C4-2B (cell line): ENCODE data around the gene TIGD6.

Source experiments
- H3K27ac ChIP-seq: fragments of 450-650 bp; 2 replicates; pipeline ENCODE4 v1.5.1; 2017
- ZFX ChIP-seq: fragments of 450-650 bp; IDR thresholded peaks from 2 replicates; pipeline ENCODE4 v1.6.1; 2017
- TF ChIP-seq, protein P1 (sequence below): fragments of 450-650 bp; conservative IDR thresholded peaks from 2 replicates; pipeline ENCODE4 v1.5.1; 2017; ENCODE audit warnings: mild to moderate bottlenecking

Gene TIGD6

DNA sequence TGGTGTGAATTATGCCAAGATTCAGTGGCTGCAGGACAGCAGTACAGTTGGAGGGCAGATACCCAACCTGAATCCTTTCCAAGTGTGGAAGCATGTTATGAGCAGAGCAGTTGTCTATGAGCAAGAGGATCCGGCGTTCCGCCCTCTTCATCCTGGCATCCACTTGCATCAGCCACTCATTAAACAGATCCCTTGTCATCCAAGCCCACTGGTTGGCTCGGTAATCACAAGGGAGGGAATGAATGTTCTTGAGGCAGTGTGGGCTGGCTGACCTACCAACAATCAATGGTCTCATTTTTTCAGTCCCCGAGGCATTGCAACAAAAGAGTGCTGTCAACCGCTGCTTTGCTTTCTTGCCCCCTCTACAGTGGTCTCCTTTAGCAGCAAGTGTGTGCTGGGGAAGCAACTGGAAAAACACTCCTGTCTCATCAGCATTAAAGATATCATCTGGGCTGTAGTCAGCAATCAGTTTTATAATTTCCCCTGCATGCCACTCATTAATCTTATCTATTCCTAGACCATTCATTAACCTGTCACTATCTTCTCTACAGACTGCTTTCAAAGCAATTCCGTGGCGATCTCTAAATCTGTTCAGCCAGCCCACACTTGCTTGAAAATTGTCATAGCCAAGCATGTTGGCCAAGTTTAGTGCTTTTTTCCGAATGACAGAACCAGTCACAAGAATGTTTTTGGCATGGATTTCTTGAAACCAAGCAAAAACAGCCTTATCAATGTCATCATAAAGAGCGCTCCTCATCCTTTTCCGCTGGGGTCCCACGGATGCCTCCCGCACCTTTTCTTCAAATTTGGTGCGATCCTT is 4.9 kb downstream of the TIGD6 start:
- no peak for TF ChIP-seq ZFX
- TF ChIP-seq, protein P1, sequence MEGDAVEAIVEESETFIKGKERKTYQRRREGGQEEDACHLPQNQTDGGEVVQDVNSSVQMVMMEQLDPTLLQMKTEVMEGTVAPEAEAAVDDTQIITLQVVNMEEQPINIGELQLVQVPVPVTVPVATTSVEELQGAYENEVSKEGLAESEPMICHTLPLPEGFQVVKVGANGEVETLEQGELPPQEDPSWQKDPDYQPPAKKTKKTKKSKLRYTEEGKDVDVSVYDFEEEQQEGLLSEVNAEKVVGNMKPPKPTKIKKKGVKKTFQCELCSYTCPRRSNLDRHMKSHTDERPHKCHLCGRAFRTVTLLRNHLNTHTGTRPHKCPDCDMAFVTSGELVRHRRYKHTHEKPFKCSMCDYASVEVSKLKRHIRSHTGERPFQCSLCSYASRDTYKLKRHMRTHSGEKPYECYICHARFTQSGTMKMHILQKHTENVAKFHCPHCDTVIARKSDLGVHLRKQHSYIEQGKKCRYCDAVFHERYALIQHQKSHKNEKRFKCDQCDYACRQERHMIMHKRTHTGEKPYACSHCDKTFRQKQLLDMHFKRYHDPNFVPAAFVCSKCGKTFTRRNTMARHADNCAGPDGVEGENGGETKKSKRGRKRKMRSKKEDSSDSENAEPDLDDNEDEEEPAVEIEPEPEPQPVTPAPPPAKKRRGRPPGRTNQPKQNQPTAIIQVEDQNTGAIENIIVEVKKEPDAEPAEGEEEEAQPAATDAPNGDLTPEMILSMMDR = no peak
- H3K27ac ChIP-seq = peak overlapping the region; percentile 96

DNA sequence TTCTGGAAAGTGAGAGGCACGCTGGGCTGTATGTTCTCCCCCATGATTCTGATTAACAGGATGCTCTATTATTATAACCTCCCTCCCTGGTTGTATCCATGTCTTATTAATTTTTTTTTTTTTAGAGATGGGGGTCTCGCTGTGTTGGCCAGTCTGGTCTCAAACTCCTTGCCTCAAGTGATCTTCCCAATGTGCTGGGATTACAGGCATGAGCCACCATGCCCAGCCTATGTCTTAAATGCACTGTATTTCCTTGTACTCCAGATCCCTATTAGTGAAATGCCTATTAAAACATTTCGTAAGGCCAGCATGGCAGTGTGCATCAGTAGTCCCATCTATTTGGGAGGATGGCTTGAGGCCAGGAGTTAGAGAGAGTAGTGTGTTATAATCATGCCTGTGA is 7.0 kb downstream of the TIGD6 start:
- no peak overlapping the region for H3K27ac ChIP-seq
- no peak for TF ChIP-seq ZFX
- TF ChIP-seq, protein P1 = no peak

DNA sequence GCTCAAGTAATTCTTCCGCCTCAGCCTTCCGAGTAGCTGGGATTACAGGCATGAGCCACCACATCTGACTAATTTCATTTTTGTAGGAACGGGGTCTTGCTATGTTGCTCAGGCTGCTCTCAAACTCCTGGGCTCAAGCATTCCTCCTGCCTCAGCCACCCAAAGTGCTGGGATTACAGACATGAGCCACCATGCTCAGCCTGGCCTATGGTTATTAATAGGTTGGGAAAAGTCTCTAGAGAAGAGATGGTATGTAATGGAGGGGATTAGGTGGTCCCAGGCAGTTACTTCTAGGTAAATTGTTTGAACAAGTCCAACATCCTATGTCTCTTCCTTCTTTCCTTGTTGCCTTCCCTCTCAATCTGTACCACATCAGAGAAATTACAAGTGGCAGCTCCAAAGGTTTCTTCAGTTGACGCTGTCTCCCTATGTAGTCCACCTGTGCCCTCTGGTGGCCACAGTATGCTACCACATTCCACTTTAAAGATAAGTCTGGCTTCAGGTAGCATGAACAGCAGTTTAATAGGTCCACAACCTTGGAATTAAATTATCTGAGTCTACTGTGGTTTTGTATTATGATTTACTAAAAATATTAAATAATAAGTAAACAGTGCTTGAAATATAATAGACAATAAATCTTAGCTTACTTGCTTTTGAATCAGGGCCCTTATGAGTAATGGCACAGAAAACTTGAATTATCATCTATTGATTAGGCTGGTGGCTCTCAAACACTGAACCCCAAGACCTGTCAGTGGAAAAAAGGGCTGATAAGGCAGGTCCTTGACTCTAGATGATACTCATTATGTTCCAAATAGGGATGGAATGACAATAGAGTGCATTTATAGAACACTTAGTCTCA is 9.7 kb downstream of the TIGD6 start:
- H3K27ac ChIP-seq = no peak overlapping the region
- TF ChIP-seq, protein P1 = peak; percentile 97
- no peak for TF ChIP-seq ZFX

DNA sequence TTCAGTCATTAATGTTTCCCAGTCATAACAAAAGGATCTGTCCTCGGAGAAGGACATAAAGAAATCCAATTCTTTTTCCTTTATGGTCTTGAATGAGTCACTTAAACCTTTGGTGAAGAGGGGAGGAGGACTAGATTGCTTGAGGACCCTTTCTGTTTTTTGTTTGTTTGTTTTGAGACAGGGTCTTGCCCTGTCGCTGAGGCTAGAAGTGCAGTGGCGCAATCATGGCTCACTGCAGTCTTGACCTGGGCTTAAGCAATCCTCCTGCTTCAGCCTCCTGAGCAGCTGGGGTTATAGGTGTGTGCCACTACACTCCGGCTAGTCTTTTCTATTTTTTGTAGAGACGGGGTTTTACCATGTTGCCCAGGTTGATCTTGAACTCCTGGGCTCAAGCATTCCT is 12.3 kb downstream of the TIGD6 start:
- H3K27ac ChIP-seq = no peak overlapping the region
- no peak for TF ChIP-seq ZFX
- TF ChIP-seq, protein P1 = no peak

DNA sequence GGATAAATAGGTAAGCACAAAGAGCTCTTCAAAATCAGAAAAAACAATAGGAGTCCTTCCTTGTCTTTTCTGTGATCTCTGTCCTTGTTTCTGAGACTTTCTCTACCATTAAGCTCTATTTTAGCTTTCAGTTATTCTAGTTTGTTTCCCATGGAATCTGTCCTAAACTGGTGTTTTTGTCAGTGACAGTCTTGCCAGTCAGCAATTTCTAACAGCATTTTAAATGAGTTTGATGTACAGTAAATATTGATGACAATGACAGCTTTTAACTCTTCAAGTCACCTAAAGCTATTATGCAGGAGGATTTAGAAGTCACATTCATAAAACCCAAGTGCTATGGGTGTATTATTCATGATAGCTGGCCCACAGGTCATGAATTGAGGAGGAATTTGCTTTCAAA is 17.9 kb downstream of the TIGD6 start:
- H3K27ac ChIP-seq = no peak overlapping the region
- TF ChIP-seq ZFX = no peak
- TF ChIP-seq, protein P1 = no peak

DNA sequence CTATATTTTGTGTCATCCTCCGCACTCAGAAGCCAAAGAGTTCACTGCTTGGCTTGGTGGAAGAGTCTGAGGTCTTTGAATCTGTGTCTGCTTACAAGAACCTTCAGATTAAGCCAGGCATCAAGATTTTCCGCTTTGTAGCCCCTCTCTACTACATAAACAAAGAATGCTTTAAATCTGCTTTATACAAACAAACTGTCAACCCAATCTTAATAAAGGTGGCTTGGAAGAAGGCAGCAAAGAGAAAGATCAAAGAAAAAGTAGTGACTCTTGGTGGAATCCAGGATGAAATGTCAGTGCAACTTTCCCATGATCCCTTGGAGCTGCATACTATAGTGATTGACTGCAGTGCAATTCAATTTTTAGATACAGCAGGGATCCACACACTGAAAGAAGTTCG is 19.2 kb downstream of the TIGD6 start:
- TF ChIP-seq, protein P1 = no peak
- no peak for TF ChIP-seq ZFX

DNA sequence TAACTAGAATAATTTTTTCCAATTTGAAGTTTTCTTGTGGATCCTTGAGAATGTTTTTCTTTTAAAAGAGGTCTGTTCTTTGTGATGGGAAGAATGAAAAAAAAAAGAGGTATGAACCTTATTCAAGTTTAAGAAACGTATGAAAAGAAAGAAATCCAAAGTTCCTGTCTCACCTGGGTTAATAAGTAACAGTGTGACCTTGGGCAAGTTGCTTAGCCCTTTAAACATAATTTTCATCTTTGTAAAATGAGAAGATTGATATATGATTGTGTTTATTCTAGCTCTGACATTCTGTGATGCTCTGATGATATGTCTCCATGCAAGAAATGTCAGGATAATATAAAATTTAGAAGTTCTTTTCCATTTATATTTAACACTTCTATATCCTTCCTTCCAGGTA is 20.6 kb downstream of the TIGD6 start:
- TF ChIP-seq ZFX = no peak
- TF ChIP-seq, protein P1 = no peak

More for the DNA sequence above, 19.2 kb downstream of the TIGD6 start:
- H3K27ac ChIP-seq = no peak overlapping the region

More for the DNA sequence above, 20.6 kb downstream of the TIGD6 start:
- H3K27ac ChIP-seq = no peak overlapping the region
